CD4-positive, alpha-beta T cell treated with Interleukin-15 for 4 hours (primary cell): ENCODE results near the gene NHERF2.
A peak's percentile ranks its signal among the peaks of the same experiment; 100 is the strongest.

ENCODE experiments used
- DNase-seq: peaks from one replicate; pipeline ENCODE4 v3.0.0-alpha.2; 2020; ENCODE audit warnings: low spot score

Gene NHERF2

GRCh38 chr16:2040787-2041522 lies 14.3 kb downstream of the NHERF2 start:
- no peak for DNase-seq

DNA sequence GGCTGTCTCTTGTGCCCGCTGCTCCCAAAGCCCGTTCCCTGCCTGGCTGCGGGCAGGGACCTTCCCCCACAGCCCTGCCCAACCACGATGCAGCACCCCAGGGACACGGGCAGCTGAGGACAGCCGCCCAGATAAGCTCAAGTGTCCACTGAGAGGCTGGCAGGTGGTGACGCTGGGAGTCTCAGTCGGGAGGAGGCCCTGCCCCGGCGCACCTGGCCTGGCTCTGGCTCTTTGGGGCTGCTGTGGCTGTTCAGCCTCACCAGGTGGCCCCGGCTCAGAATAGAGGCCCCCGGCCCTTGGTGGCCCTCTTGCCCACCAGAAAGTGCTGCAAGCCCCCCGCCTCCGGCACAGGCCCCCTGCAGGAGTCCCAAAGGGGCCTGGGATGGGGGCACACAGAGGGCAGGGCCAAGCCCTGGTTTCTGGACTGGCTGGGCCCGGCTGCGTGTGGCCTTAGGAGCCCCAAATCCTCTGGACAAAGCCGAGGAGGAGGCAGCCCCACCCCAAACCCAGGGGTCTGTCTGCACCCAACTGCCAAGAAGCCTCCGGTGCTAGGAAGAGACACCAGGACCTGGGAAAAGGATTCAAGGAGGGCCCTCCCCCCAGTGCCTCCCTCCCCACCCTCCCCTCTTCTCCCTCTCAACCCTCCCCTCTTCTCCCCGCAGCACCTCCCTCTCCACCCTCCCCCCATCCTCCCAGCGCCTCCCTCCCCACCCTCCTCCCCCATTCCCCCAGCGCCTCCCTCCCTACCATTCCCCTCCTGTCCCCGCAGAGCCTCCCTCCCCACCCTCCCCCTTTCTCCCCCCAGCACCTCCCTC lies 15.7 kb downstream of the NHERF2 start:
- DNase-seq, result no peak

GRCh38 chr16:2042986-2043666 lies 16.4 kb downstream of the NHERF2 start:
- DNase-seq, result no peak

DNA sequence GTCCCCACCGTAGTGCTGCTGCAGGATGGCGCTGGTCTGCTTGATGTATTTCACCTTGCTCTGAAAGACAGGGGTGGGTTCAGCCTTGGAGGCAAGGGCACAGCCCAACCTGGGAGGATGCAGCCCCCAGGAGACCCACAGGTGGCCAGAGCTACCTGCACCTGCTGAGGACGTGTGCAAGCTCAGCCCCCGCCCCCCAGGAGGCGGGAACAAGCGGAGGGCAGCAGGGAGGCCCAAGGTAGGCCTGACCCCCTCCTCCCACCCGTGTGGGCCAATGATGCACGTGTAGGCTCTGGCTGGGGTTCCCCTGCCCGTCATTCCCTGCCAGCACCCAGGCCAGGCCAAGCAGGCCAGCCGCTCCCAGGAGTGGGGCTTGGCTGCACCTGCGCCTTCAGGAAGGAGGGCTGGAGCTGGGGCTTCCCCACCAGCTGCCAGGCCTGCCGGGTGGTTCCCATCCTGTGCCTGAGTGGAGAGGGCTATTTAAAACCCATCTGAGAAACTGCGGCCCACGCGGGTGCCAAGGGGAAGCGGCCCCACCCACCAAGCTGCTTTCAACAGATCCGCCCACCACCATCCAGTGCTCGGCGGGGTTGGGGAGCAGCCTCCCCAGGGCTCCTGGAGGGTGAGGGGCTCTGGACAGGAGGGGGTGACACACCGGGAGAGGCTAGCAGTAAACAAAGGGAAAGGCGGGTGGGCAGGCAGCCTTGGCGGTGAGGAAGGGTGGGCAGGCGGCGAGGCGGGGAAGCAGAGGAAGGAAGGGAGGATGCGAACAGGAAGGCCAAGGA lies 17.2 kb downstream of the NHERF2 start:
- no peak for DNase-seq

DNA sequence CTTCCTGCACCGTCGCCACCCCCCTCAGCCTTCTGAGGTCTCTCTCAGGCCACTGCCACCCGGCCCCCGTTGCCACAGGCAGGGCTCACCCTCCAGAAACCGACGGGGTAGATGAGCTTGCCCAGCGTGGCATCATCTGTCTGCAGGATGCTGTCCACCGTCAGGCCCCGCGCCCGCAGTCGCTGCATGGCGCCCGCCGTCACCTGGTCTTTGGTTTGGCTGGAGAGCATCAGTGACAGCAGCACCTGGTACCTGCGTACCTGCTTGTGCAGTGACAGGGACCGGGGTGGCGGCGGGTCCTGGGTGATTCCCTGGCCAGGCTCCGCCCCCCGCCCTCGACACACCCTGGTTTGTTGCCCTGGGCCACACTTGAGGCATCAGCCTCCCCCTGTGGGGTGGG lies 17.8 kb downstream of the NHERF2 start:
- no peak for DNase-seq

DNA sequence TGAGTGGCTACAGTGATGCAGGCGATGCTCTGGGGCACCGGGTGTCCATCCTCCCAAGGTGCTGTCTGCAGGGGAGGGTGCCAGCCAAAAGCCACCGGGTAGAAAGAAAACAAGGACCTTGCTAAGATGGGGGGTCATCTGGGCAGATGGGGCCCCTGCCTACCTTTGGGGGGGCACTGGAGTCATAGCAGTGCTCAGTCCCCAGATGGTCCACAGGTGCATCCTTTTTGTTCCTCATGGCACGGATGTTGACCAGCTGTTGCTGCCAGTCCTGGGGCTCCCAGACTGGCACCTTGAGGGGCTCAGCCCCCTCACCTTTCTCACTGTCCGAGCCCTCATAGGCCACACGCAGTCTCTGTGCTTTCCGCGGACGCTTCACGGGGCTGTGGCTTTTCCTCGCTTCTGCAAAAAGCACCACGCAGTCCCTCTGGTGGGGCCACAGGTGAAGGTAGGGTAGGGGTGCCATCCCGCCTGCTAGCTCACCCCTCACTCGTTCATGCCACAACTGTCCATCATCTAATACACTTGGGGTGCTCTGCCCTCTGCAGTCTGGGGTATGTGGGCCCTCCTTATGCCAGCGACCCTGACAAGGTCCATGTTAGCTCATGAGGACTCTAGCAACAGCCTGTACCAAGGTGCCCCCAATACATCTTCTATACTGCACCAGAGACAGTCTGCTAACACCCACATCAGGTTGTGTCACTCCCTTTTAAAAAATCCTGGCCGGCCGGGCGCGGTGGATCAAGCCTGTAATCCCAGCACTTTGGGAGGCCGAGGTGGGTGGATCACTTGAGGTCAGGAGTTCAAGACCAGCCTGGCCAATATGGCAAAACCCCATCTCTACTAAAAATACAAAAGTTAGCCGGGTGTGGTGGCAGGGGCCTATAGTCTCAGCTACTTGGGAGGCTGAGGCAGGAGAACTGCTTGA lies 19.5 kb downstream of the NHERF2 start:
- DNase-seq, result no peak

DNA sequence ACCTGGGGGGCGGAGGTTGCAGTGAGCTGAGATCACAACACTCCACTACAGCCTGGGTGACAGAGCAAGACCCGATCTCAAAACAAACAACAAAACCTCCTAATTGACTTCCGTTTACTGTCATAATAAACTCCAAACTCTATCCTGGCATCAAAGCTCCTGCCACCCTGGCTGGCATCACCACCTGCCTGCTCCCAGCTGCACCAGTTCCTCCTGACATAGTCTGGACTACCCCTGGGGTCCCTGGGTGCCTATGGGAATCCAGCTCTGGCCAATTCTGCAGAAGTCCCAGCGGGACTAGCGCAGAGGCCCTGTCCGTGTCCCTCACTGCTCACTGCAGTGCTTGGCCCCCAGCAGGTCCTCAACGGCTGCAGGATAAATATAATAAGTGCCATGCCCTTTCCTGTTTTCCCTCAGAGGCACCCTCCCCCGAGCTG lies 20.2 kb downstream of the NHERF2 start:
- DNase-seq, result no peak

GRCh38 chr16:2047330-2048115 lies 20.8 kb downstream of the NHERF2 start, which contains the start of the genes NTHL1 and TSC2:
NTHL1 (minus strand) TSS chr16:2047834; CDS start chr16:2047823, 11 bp downstream.
TSC2 (plus strand) TSS chr16:2047985; CDS start chr16:2048616, 631 bp downstream.
- DNase-seq, result peak; percentile 93

DNA sequence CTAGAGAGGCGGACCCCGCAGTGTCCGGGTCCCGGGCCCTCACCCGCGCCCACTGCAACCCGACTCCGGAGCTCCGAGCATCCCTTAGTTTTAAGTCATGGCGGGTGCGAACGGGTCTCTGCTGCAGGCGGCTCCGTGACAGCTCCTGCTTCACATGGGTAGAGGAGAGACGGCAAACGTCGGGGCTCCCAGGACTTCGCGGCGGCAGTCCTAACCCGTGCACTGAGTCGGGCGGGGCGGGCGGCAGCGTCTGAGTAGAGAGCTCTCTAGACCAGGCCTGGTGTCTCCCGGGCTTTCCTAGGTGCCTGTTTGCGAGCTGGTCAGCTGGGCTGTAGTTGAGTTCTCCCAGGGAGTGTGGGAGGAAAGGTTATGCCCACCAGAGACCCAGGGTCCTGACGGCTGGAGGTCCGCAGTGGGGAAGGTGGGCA lies 21.4 kb downstream of the NHERF2 start:
- DNase-seq, result no peak

DNA sequence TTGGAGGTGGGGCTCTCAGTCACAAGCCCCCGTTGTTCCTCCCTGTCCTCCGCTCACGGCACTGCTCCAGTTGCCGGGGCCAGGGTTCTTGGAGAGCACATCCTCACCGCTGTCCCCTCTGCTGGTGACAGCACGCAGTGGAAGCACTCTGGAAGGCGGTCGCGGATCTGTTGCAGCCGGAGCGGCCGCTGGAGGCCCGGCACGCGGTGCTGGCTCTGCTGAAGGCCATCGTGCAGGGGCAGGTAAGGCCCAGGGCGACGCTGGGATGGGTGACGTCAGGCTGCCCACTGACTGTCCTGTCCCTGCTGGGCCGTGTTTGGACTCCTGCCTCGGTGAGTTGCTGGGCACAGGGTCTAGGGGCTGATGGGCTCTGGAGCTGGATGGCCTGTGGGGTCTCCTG lies 26.5 kb downstream of the NHERF2 start:
- DNase-seq, result no peak

- DNase-seq, result no peak
These were observed 27.2 kb downstream of the NHERF2 start for GRCh38 chr16:2053897-2054296.

DNA sequence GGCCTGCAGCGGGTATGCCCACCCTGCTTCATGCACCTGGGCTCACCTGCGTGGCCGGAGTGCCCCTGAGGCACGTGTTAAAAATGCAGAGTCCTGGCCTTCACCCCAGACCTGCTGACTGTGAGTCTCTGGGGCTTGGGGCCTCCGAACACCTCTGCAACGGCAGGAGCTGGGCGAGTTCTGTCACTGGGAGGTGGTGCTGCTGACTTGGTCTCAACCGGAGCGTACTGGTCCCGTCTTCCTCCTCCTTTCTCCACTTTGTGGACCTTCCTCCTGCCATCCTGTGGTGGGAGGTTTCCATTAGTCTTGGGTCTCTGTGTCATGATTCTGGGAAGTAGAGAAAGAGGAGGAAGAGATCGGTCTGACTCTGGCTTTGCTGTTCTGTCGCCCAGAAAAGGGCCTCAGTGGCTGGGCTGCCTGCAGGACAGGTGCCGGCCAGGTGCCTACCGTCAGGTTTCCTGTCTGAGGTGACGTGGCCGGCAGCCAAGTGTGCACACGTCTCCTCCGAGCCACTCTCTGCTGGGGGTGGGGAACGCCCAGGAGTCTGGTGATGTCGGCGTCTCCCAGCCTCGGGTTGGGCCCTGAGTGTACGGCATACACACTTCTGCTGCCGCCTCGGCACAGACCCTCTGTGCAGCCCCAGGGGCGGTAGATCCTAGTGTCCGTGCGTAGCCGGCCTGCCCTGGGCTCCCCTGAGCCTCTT lies 28.0 kb downstream of the NHERF2 start:
- DNase-seq, result no peak

GRCh38 chr16:2056077-2056476 lies 29.4 kb downstream of the NHERF2 start:
- DNase-seq, result no peak

GRCh38 chr16:2056681-2057407 lies 30.1 kb downstream of the NHERF2 start:
- DNase-seq, result no peak

GRCh38 chr16:2057438-2057837 lies 30.7 kb downstream of the NHERF2 start:
- DNase-seq, result no peak

DNA sequence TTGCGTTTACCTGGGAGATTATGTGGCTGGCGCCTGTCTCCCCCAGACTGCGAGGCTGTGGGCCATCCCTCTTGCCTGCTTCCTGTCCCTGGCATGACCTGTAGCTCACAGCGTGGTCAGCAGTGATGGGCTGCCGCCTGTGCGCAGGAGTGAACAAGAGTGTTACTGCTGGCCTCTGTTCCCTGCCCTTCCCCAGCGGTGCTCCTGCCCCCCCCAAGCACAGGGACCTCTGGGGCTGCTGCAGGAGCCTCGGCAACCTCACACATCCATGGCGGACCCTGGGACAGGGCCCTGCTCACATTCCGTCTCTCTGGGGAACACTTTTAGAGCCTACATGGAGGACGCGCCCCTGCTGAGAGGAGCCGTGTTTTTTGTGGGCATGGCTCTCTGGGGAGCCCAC lies 31.7 kb downstream of the NHERF2 start:
- no peak for DNase-seq

DNA sequence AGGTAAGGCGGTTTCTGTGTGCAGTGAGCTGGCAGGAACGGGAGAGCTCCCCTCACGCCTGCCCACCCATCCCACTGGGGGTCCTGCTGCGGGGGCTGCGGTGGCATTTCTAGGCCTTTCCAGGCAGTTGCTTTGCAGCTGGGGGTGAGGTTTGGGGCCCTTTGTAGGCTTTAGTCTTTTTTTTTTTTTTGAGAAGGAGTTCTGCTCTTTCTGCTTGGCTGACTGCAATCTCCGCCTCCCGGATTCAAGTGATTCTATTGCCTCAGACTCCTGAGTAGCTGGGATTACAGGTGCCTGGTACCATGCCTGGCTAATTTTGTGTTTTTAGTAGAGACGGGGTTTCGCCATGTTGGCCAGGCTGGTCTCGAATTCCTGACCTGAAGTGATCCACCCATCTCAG lies 32.2 kb downstream of the NHERF2 start:
- DNase-seq, result no peak

- DNase-seq, result no peak
These were observed 33.6 kb downstream of the NHERF2 start for GRCh38 chr16:2060346-2060745.

DNA sequence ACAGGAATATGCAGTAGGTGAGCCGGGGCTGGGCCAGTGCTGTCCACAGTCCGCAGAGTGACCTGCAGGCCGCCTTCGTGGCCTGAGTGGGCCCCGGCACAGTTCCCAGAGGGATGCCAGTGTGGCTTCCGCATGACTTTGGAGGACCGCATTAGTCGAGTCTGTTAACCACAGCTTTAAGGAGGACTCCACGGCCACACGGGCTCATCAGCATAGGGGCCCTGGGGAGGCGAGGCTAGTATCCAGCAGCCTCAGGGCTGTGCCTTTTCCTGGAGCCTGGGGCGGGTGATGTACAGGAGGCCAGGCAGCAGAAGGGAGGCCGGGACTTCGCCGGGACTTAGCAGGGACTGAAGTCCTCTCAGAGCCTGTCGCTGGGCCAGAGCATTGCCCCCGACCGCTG lies 34.3 kb downstream of the NHERF2 start:
- DNase-seq, result no peak
